NCI-H460 (cell line): Measurements from ENCODE around the gene CBFA2T2. TPM values are rescaled to one million over a fixed set of nuclear protein-coding genes. Genes with fewer than 3 reads are reported as not detected.
"Not testable (repeated sequence)": the region's sequence is repeated elsewhere in the genome, so short reads cannot be mapped to it uniquely, and the experiment has no call there.

Experiments used
- DNase-seq: peaks from one replicate; pipeline ENCODE4 v3.0.0-alpha.2; 2016; ENCODE audit warnings: low read depth; ENCODE audit errors: extremely low read depth
- total RNA-seq: library from RNA; depleted of rRNA; stranded (reverse); fragments of >200 nt; shearing (Covaris generic); gene quantifications from 2 replicates; pipeline ENCODE4 v1.2.3, GENCODE V29; 2014

CBFA2T2 gene
- total RNA-seq, 1 experiment from 2014 or later, result 4.2 TPM

- no peak for DNase-seq
Measured at GRCh38 chr20:33541074-33541473, 51.2 kb downstream of the CBFA2T2 start.

GRCh38 chr20:33541797-33542196 is 51.9 kb downstream of the CBFA2T2 start:
- DNase-seq, result no peak

- no peak for DNase-seq
Measured at GRCh38 chr20:33545763-33546162, 55.9 kb downstream of the CBFA2T2 start.

GRCh38 chr20:33549229-33549999 is 59.5 kb downstream of the CBFA2T2 start:
- no peak for DNase-seq

- no peak for DNase-seq
Measured at GRCh38 chr20:33551778-33552177, 61.9 kb downstream of the CBFA2T2 start.

GRCh38 chr20:33552519-33552918 is 62.6 kb downstream of the CBFA2T2 start:
- DNase-seq, result no peak

DNA sequence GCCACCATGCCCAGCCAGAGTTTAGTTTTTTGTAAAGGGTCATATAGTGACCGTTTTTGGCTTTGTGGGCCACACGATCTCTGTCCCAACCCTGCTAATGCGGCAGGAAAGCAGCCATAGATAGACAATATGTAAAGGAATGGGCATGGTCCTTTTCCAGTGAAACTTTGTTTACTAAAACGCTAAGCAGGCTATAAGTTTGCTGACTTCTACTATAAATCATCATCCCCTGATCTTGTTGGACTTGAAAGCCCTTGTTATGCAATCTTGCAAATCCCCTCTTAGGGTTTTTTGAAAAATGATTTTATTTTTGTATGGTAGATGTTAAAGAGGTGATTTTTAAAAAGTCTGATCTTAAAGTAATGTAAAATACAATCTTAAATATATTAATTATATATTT is 63.6 kb downstream of the CBFA2T2 start:
- no peak for DNase-seq

GRCh38 chr20:33554914-33555420 is 65.1 kb downstream of the CBFA2T2 start:
- DNase-seq, result peak; percentile 75

- no peak for DNase-seq
Measured at GRCh38 chr20:33555755-33556154, 65.9 kb downstream of the CBFA2T2 start.

- DNase-seq, result no peak
Measured at GRCh38 chr20:33556246-33556645, 66.3 kb downstream of the CBFA2T2 start.

- no peak for DNase-seq
Measured at GRCh38 chr20:33558348-33559144, 68.7 kb downstream of the CBFA2T2 start.

- no peak for DNase-seq
Measured at GRCh38 chr20:33559212-33559611, 69.3 kb downstream of the CBFA2T2 start.

DNA sequence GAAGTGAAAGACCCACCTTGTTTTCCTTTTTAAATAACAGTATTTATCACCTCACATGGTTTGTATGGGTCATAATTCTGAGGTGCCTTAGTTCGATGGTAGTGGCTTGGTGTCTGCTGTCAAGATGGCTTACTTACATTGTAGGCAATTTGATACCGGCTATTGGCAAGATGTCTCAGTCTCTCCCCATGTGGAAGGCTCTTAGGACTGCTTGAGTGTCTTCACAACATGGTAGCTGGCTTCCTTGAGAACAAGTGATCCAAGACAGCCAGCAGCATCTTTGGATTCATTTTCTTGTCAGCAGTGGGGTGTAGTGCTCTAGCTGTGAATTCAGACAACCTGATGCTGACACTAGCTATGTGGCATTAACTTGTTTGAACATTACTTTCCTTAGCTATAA is 70.1 kb downstream of the CBFA2T2 start:
- no peak for DNase-seq

- DNase-seq, result not testable (repeated sequence)
Measured at GRCh38 chr20:33561053-33561452, 71.2 kb downstream of the CBFA2T2 start.

- peak; percentile 95 for DNase-seq
Measured at GRCh38 chr20:33561692-33562601, 72.1 kb downstream of the CBFA2T2 start.

DNA sequence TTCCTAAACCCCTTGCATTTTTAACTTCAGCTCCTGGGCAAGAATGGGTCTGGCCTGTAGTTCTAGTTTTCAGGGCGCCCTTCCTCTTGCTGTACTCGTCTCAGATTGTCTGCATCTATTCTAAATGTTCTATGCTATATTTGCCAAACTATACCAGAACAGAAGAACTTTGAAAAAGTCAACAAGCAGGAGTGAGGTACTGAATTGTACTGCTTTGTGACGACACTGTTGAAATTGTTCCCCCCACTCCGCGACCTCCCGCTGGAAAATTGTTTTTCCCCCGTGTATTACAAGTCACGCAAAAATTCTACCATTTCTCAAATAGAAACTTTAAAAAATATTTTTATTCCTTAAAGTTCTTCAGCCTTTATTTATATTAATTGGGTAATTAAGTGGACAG is 73.9 kb downstream of the CBFA2T2 start:
- no peak for DNase-seq

- DNase-seq, result no peak
Measured at GRCh38 chr20:33566781-33567603, 77.1 kb downstream of the CBFA2T2 start.

- DNase-seq, result no peak
Measured at GRCh38 chr20:33567949-33568348, 78.1 kb downstream of the CBFA2T2 start.

DNA sequence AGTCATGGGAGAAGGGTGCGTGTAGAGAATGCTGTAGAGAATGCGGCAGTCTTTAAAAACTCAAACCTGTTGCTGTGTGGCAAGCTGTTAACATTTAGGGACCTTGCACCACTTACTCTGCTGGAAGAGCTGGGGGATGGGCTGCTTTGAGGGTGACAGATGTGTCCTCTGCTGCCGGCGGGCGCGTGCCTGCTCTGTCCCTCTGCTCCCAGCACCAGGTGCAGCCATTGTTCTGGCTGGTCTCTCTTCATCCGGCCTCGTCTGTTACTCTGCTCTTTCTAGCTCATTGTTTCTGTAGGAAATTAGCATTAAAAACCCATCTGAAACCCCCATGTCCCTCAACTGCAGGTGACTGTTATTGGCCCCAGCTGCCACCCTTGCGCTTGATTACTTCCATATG is 78.5 kb downstream of the CBFA2T2 start:
- DNase-seq, result no peak
